Measurements from ENCODE around the gene KCNK3.
"Not testable (repeated sequence)": the region's sequence is repeated elsewhere in the genome, so short reads cannot be mapped to it uniquely, and the experiment has no call there.

KCNK3 gene

DNA sequence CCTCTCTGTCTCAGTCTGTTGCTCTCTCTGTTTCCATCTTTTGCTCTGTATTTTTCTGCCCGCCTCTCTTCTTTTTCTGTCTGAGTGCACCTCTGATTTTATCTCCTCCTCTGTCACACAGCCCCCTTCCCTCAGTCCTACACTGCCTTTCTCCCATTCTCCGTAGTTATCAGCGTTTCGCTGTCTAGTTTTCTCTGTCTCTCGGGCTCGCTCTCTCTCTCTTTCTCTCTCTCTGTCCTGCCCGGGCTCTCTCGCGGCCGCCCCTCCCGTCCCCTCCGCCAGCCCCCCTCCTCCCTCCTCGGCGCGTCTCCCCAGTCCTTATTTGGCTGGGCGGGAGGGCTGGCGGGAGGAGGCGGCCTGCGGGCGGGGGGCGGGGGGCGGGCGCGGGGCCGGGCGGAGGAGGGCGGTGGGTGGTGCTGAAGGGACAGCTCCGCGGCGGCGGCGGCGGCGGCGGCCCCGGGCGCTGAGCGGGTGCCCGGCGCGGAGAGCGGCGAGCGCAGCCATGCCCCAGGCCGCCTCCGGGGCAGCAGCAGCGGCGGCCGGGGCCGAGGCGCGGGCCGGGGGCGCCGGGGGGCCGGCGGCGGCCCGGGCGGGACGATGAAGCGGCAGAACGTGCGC lies at the start of gene KCNK3:
Gene KCNK3, plus strand, starts transcription at position 444 of the 618 bp plus-strand sequence. Its CDS starts 154 bp downstream, at position 598.
- DNase-seq = peak; percentile 57

DNA sequence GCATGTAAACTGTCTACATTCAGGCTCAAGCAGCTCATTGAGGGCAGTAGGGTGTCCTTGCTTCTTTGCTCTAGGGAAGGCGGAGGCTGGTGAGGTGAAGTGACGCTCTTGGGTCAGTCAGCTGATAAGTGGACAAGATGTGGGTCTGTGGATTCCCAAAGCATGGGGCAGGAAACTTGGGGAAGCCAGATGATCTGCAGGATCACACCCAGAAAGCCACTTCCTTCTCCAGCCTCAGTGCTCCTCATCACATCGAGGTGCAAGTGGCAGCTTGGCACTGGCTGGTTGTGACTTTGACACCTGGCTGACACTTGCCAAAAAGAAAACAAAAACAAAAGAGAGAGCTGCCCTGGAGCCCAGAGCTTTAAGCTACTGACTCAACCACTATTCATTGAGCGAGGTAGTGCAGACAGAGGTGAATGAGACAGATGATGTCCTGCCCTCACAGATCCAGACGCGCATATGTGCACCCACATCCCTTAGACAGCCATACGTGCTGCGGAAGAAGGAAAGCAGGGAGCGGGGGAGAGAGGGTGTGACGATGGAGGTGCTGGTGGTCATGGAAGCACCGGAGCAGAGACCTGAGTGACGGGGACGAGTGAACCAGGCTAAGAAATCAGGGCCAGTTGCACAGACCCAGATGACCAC lies 48.2 kb upstream of the KCNK3 start:
- no peak for DNase-seq

DNA sequence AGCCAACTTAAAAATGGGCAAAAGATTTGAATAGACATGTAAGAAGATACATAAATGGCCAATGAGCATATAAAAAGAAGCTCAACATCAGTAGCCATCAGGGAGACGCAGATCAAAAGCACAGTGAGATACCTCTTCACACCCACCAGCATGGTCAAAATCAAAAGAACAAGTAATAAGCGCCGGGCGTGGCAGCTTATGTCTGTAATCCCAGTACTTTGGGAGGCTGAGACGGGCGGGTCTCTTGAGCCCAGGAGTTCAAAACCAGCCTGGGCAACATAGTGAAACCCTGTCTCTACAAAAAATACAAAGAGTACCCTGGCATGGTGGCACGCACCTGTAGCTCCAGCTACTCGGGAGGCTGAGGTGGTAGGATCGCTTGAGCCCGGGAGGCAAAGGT lies 46.8 kb upstream of the KCNK3 start:
- DNase-seq = no peak

DNA sequence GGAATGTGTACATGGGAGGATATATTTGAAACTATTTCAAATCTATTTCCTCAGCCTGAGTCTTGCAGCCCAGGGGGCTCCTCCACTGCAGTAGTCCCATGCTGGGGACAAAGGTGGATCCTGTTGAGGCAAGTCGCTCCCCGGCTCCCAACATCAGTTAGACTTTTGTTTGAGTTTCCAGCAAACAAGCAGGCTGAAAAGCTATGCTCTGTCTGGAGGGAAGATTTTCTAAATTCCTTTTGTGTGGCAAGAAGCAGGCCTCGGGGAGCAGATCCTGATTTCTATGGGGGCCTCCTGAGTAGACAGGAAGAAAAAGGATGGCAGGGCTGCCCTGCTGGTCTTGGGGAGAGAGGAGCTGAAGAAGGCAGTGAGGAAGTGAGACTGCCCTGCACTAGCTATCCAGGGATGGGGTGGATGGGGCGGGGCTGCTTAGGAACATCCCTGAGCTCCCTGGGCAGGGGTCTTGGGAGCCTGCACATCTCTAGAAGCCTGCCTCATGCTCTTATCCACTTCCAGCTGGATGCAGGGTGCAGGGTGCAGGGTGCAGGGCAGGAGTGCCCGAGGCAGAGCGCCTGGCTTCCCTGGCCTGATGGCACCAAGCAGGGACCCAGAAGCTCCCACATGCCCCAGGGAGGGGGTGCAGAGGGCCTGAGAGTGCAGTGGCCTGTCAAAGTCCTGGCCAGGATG lies 45.4 kb upstream of the KCNK3 start:
- DNase-seq = no peak

DNA sequence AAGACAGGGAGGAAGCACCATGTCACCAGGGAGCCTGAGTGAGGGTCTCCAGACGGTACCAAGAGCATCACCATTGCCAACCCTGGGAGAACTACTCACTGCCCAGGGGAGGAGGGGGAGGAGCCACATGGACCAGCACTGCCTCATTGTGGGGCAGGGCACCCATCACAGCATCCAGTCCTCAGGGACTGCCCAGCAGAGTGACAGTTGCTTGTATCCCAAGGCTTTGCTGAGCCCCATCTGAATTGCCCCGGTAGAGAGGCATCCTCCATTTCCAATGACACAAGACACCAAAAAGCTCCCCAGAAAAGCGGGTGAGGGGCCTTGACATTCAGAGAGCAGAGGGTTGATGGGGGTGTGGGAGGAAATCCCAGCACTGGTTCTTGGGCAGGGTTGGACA lies 44.5 kb upstream of the KCNK3 start:
- DNase-seq = no peak

DNA sequence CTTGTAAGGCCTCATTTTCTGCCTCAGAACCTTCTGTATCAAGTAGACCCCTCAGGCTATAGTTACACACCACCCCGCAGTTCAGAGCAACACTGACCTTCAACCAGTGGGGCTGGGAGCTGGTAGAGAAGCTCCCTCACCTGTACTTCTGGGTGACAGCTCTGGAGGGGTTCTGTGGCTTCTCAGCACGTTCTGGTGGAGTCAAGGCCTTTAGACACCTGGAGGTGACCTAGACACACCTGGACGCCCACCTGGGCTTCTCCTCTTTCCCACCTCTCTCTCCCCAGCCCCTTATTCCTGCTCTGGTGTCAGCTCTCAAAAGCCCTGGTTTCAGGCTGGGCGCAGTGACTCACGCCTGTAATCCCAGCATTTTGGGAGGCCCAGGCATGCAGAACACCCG lies 44.0 kb upstream of the KCNK3 start:
- no peak for DNase-seq

DNA sequence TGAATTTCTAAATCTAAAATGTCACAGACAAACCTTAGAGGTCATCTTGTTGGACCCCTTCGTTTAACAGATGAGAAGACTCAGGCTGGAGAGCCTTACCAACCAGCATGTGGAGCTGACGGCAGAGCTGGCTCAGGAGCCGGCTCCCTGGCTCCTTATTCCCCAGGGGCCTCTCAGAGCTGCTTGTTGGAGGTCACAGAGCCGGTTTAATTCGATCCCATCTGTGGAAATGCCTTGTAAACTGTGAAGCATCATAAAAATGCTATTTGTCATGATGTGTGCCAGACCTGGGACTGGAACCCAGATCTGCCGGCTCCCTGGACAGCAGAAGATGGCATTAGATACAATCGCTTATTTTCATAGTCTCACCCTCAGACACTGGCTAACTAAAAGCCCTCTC lies 43.2 kb upstream of the KCNK3 start:
- no peak for DNase-seq

DNA sequence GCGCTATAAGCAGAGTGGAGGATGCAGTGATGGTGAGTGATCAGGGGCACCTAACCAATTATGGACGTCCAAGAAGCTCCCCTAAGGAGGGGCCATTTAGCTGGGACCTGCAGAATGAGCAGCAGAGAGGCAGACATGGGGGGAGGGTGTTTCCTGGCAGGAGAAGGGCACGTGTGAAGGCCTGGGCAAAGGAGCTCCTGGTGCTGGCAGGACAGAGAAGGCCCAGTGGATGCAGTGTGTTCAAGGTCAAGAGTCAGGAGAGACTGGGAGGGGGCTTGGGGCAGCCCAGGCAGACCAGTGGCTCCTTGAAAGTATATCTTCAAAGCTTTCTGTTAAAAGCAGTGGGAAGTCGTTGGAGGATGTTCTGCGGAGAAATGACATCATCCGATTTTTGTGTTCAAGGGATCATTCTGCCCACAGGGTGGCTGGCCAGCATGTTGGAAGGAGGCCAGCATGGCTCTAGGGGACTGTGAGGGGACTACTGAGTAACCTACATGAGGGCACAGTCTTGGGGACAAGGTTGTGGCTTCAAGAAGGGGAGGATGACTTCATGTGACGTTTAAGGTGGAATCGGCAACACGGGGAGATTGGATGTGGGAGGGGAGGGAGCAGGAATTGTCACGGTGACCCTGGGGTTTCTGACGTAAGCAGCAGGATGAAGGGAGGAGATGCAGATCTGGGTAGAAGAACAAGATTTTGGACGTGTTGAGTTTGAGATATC lies 42.4 kb upstream of the KCNK3 start:
- DNase-seq = no peak

DNA sequence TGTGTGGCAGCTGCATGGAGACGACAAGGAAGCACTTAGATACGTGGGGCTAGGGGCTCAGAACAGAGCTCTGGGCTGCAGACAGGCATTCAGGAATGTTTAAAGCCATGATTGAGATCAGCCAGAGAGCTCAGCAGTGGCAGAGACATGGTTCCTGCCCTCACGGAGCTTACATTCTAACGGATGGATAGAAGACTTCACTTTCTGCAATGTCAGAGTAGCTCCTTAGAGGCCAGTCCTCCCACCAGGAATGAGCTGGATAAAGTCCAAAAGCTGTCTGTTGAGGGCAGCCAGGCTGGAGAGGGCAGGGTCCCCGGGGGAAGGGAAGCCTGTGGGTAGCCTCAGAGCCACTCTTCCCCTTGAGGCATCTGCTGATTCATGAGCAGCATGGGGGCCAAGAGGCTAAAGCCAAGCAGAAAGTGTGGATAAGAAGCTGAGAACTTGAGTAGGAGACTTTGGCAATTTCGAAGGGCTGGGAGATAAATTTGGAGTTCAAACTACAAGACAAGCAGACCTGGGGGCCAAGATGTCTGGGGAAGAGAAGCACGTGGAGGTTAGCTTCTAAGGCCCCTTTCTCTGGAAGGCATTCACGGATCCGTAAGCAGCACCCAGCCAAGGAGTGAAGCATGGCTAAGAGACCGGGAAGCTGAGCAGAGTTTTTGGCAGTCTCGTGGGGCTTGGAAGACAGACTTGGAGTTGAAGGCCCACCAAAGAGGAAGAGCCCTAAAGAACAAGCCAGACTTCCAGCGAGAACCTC lies 41.6 kb upstream of the KCNK3 start:
- DNase-seq = no peak

DNA sequence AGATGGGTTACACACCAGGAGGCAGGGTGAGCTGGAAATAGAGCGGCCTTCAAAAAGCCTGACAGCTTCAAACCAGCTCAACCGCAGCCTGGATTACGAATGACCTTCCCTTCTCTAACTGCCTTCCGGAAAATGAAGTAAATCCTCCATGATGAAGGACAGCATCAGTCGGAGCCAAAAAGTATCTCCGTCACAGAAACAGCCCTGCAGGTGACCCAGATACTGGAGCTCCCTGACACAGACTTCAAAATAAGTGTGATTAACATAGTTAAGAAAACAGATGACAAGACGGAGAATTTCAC lies 41.1 kb upstream of the KCNK3 start:
- no peak for DNase-seq

DNA sequence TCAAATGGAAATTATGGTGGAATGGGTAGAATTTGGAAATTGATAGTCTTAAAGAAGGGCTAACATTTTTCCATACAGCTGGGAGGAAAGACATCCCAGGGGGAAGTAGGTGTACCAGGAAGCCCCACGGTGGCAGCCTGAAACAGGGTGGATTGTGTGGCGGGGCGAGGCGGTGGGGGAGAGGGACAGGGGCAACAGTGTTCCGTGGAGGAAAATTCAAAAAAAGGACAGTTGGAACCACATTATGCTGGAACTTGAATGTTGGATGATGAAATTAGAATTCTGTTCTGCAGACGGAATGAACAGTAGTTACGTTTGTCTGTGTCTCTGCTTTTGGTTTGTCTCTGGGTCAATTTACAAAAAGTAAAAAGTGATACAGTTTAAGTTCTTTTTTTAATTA lies 40.7 kb upstream of the KCNK3 start:
- DNase-seq = no peak

DNA sequence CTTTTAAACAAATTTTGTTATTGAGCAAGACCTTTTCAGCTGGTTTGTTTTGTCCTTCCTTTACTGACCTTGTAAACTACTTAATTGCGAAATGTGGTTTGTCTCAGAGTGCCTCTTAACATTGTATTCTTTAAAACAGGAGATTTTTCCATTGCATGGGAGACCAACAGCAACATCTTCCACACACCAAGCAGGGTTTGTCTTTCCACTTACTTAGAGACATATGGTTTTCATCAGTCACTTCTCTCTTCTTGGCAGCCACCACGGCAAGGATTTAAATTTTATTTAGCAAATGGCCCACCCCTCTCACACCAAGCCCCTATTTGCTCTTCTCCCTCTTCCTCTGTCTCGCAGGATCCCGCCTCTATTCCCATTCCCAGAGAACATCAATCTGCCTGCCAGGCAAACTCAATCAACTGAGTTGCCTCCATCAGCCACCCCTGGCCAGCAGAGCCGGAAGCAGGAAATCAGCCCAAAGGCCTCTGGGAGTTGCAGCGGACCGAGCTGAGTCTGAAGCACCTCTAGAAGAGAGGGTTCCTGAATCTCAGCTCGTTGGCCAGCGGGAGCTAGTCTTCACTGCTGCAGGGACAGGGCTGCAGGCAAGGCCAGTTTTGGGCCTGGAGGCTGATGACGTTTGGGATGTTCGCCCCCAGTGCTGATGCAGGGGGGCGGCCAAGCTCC lies 40.0 kb upstream of the KCNK3 start:
- no peak for DNase-seq

DNA sequence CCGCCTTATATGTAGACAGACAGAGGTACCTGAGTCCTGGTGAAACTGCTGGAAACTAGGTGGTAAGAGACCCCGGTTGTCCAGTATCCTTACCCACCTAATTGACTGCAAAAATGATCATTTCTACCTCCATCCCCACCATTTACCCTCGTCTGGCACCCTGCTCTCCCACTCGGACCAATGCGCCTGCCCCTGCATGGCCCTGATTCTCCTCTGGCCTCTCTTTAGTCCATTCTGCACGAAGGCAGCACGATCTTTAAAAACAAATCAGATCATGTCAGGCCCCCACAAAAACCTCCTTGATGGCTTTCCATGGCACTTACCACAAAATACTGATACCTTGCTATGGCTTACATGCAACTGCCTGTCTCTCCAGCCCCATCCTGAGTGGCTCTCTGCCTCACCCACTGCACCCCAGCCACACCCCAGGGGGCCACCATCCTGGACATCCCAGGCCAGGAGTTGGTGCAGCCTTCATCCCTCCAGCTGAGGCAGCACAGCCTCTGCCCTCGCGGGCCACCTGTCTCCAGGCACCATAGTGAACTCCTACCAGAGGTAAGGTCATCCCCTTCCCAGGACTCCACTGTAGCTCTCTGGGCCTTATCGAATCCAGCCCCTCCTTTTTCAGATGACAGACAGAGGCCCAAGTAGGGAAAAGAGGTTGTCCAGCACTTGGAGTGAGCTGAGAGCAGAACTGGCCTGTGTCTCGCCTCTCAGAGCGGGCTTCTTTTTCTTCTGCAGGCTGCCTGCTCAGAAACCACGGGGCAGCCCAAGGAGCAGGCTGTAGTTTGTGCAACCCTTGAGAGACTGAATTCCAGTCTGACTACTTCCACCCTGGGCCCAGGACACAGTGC lies 39.1 kb upstream of the KCNK3 start:
- DNase-seq = no peak

DNA sequence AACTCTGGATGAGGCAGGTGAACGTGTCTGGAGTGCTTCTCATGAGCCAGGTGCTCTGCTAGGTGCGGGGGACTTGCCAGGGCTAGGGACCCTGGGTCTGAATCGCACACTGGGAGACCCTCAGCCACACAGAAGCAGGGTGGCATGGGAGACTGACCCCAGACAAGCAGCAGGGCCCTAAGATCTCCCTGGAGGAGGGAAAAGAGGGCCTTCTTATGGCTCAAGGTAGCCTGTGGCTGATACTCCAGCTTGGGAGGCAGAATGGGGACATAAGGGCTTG lies 38.5 kb upstream of the KCNK3 start:
- DNase-seq = no peak

DNA sequence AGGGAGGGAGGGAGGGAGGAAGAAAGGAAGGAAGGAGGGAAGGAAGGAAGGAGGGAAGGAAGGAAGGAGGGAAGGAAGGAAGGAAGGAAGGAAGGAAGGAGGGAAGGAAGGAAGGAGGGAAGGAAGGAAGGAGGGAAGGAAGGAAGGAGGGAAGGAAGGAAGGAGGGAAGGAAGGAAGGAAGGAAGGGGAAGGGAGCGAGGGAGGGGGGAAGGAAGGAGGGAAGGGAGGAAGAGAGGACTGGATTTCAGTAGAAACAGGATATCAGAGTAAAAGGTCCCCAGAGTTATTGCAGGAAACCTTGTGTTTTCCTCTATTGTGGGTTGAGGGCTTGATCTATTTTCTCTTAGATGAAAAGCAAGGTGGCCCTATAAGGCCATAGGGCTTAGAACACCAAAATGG lies 37.4 kb upstream of the KCNK3 start:
- not testable (repeated sequence) for DNase-seq

DNA sequence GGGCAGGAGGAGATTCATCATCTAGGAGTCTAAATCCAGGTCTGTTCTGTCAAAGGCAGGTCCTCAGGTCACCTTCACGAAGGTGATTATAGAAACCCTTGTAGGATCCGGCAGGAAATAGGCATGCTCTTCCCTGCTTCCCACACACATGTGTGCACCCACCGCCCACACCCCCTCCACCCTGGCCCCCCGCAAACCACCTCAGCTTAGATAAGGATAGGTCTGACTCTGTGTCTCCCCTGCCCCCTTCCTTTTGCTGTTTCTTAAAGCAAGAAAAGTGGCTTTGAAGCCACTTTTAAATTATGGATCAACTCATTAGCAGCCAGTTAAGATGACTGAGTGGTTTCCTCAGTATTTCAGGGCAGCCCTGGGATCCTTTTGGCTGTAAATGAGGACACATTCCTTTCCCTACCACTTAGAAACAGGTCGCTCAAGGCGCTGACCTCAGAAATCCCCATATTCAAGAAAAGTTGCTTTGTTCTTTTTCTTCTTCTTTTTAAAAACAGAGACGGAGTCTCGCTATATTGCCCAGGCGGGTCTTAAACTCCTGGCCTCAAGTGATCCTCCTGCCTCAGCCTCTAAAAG lies 36.8 kb upstream of the KCNK3 start:
- no peak for DNase-seq

DNA sequence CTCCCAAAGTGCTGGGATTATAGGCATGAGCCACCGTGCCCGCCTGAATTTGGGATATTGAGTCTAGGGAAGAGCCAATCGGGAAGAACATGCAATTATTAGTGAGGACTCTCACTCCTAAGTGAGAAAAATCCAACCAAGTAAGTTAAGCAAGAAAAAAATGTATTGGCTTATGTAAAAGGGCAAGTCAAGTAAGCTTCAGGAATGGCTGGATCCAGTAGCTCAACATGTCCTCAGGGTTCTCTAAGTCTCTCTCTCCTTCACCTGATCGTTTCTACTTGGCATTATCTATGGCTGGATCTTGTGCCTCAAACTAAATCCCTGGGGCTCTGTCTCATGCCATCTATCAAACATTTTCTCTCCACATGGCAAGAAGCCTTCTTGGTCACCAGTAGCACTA lies 35.3 kb upstream of the KCNK3 start:
- DNase-seq = no peak

DNA sequence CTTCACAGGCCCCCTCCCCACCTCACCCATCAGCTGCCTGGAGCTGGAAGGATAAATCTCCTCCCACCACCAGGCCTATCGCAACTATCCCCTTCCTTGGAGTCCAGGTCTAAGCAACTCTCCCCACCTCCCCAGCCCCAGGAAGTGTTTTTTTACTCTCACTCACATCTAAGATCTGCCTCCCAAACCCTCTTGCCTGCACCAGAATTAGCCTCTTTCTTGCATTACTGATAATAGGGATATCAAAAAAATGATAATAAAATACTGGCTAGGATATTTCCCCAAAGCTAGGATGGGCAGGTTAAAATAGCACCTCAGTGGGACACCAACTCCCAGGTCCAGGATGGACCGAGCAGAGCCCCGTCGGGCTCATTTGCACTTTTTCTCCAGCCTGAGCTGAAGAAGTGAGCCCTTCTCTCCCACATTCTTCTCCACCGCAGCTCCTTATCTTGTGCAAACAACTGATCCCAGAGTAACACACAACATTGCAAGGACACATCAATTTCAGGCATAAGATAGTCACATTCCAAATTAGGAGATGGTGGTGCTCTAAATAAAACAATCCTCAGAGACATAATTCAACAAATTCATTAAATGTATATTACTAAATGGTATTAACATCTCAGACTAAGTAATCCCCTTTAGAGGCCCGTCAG lies 33.7 kb upstream of the KCNK3 start:
- no peak for DNase-seq

DNA sequence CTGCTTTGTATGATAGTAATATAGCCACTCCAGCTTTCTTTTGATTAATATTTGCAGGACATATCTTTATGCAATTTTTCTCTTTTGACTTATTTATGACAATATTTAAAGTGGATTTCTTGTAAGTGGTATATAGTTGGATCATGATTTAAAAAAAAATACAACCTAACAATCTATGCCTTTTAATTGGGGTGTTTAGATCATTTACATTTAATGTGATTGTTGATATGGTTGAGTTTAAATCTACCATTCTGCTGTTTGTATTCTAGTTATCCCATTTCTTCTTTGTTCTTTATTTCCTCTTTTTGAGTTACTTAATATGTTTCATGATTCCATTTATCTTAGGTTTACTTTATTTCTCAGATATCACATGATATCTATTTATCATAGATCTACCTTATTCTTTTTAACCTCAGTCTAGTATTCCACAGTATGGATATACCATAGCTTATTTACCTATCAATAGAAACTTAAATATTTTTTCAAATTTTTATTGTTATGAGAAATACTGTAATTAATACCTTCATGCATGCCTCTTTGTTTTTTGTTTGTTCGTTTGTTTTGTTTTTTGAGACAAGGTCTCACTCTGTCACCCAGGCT lies 32.1 kb upstream of the KCNK3 start:
- DNase-seq = no peak

DNA sequence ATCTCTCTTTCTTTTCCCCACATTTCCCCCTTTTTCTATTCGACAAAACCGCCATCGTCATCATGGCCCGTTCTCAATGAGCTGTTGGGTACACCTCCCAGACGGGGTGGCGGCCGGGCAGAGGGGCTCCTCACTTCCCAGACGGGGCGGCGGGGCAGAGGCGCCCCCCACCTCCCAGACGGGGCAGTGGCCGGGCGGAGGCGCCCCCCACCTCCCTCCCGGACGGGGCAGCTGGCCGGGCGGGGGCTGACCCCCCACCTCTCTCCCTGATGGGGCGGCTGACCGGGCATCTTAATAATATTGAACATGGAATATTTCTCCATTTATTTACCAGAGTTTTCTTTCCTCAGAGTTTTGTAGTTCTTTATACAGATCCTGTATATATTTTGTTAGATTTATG lies 27.2 kb upstream of the KCNK3 start:
- DNase-seq = not testable (repeated sequence)

DNA sequence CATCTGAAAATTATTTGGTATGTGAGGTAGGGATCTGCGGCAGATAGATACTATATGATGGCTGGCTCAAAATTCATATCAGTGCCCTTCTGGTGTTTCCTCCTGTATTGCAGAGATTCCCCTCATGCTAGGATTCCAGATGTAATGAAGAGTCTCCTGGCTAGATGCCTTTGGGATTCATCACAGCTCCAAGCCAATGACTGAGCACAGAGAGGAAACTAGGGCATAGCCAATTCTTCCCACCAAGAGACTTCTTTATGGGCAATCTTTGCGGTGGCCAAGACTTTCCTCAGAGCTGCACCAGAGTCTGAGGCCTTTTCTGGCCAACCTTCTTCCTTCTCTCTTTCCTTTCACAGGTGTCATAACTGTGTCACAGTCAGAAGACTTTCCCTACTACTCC lies 25.9 kb upstream of the KCNK3 start:
- DNase-seq = no peak
